Measurements from ENCODE around the gene SEMA6A.

GRCh38 chr5:116492776-116493175, 81.8 kb downstream of the SEMA6A start:
- no peak for TF ChIP-seq POLR2A (IDR thresholded peaks at IDR 0.05)
- no peak for TF ChIP-seq CTCF (IDR thresholded peaks at IDR 0.05)

Data from Peyer's patch (tissue), 4 donors.